CD14-positive monocyte (primary cell): ENCODE data around the gene PUM1. TPM values are rescaled to one million over a fixed set of nuclear protein-coding genes. Genes with fewer than 3 reads are reported as not detected.
"Not testable (repeated sequence)": the region's sequence is repeated elsewhere in the genome, so short reads cannot be mapped to it uniquely, and the experiment has no call there.

ENCODE experiments used
- DNase-seq, 3 donors: peaks; one replicate each; pipeline ENCODE4 v3.0.0-alpha.2; 2011 to 2022
- H2AFZ ChIP-seq: 2 replicates; pipeline ENCODE4 v1.6.0; 2012; ENCODE audit warnings: mild to moderate bottlenecking, low read depth, low read length, inconsistent platforms; ENCODE audit not compliant: insufficient read depth, poor library complexity, severe bottlenecking
- H3K27ac ChIP-seq, 2 donors: 1 replicate in 1 of 2; 2 replicates in 1 of 2; pipeline ENCODE4 v1.5.1; 2012 to 2013; ENCODE audit warnings: low read length in 2 of 2, control low read depth in 1 of 2, inconsistent platforms in 1 of 2, low read depth in 1 of 2, mild to moderate bottlenecking in 1 of 2
- H3K27me3 ChIP-seq, 2 donors: one replicate each; pipeline versions ENCODE4 v1.6.0 to v1.6.1; 2011 to 2013; ENCODE audit warnings: low read length in 2 of 2; ENCODE audit not compliant: control insufficient read depth in 2 of 2, insufficient read depth in 2 of 2
- H3K36me3 ChIP-seq, 2 donors: replicated peaks in 1 of 2; 1 replicate in 1 of 2; 2 replicates in 1 of 2; pipeline versions ENCODE4 v1.5.1 to v1.6.1; 2012 to 2013; ENCODE audit warnings: low read length in 2 of 2, control low read depth in 1 of 2, inconsistent platforms in 1 of 2, mild to moderate bottlenecking in 1 of 2; ENCODE audit not compliant: insufficient read depth in 2 of 2, control insufficient read depth in 1 of 2
- H3K4me1 ChIP-seq, 2 donors: 1 replicate in 1 of 2; 2 replicates in 1 of 2; pipeline versions ENCODE4 v1.5.1 to v1.6.1; 2012 to 2013; ENCODE audit warnings: low read length in 2 of 2, control low read depth in 1 of 2, inconsistent platforms in 1 of 2, mild to moderate bottlenecking in 1 of 2, moderate library complexity in 1 of 2; ENCODE audit not compliant: insufficient read depth in 2 of 2, control insufficient read depth in 1 of 2
- H3K4me2 ChIP-seq: replicated peaks from 2 replicates; pipeline ENCODE3; 2012; ENCODE audit warnings: low read length, moderate library complexity, mild to moderate bottlenecking; ENCODE audit not compliant: poor library complexity, severe bottlenecking; ENCODE audit errors: extremely low read depth
- H3K4me3 ChIP-seq, 3 experiments: fragments of 200-600 bp in 1 of 3; sonication (generic) in 1 of 3; replicated peaks in 1 of 3; 1 replicate in 2 of 3; 2 replicates in 1 of 3; pipeline ENCODE4 v1.5.1; 2011 to 2013; ENCODE audit warnings: low read length in 3 of 3, mild to moderate bottlenecking in 3 of 3, control low read depth in 2 of 3, low read depth in 2 of 3, inconsistent platforms in 1 of 3, moderate library complexity in 1 of 3
- H3K79me2 ChIP-seq: 2 replicates; pipeline ENCODE4 v1.6.0; 2012; ENCODE audit warnings: mild to moderate bottlenecking, control low read depth, inconsistent platforms, low read length, moderate library complexity; ENCODE audit not compliant: insufficient read depth
- H3K9ac ChIP-seq: 2 replicates; pipeline ENCODE4 v1.6.0; 2017; ENCODE audit warnings: low read length, mild to moderate bottlenecking; ENCODE audit not compliant: insufficient read depth, poor library complexity, severe bottlenecking
- H3K9me3 ChIP-seq, 2 donors: replicated peaks in 1 of 2; 1 replicate in 1 of 2; 2 replicates in 1 of 2; pipeline versions ENCODE4 v1.5.1 to v1.6.1; 2012 to 2013; ENCODE audit warnings: low read length in 2 of 2, control low read depth in 1 of 2; ENCODE audit not compliant: control insufficient read depth in 1 of 2, insufficient read depth in 1 of 2
- H4K20me1 ChIP-seq: 2 replicates; pipeline ENCODE4 v1.6.0; 2012; ENCODE audit warnings: mild to moderate bottlenecking, low read length, control low read depth, moderate library complexity; ENCODE audit not compliant: insufficient read depth
- H3K27ac Mint-ChIP-seq, 7 donors: one replicate each; pipeline ENCODE4 v1.8.0; 2020; ENCODE audit warnings: mild to moderate bottlenecking in 7 of 7, mixed read lengths in 7 of 7, moderate library complexity in 6 of 7, inconsistent platforms in 2 of 7
- H3K27me3 Mint-ChIP-seq, 3 donors: one replicate each; pipeline ENCODE4 v1.8.0; 2021 to 2022; ENCODE audit warnings: low read depth in 3 of 3, mild to moderate bottlenecking in 3 of 3, mixed read lengths in 3 of 3, moderate library complexity in 3 of 3, inconsistent platforms in 1 of 3
- H3K36me3 Mint-ChIP-seq, 2 donors: one replicate each; pipeline ENCODE4 v1.8.0; 2020; ENCODE audit warnings: mixed read lengths in 2 of 2, inconsistent platforms in 1 of 2, mild to moderate bottlenecking in 1 of 2
- H3K4me1 Mint-ChIP-seq: one replicate; pipeline ENCODE4 v1.8.0; 2020; ENCODE audit warnings: mild to moderate bottlenecking, mixed read lengths
- H3K4me3 Mint-ChIP-seq, 2 donors: one replicate each; pipeline ENCODE4 v1.8.0; 2020; ENCODE audit warnings: mild to moderate bottlenecking in 2 of 2, mixed read lengths in 2 of 2, moderate library complexity in 1 of 2
- H3K9me3 Mint-ChIP-seq, 7 donors: one replicate each; pipeline ENCODE4 v1.8.0; 2020 to 2022; ENCODE audit warnings: mixed read lengths in 7 of 7, mild to moderate bottlenecking in 6 of 7, moderate library complexity in 6 of 7, inconsistent platforms in 2 of 7
- CTCF ChIP-seq: fragments of 200-600 bp; IDR thresholded peaks from one replicate; pipeline ENCODE4 v1.8.0; 2022; ENCODE audit warnings: antibody characterized with exemption, mild to moderate bottlenecking
- WGBS: methylation state at CpG from one replicate; pipeline ENCODE4 v1.1.5; 2013; ENCODE audit warnings: missing lambda C conversion rate; ENCODE audit not compliant: insufficient coverage; 5-methylcytosine and 5-hydroxymethylcytosine counted together
- intact Hi-C, 2 donors: fragments of 100-400 bp; cut with micrococcal nuclease; formaldehyde crosslinking; loops; one replicate each; pipeline versions ENCODE4 v1.15.0 to v1.15.1; 2023
- polyA plus RNA-seq, 3 donors: library from polyadenylated mRNA; depleted of rRNA in 1 of 3; unstranded in 2 of 3; stranded (reverse) in 1 of 3; fragments of 300-500 nt in 2 of 3; fragments of >200 nt in 1 of 3; fragmentation: Illumina TruSeq in 2 of 3; gene quantifications; 1 replicate in 2 of 3; 2 replicates in 1 of 3; pipeline ENCODE4 v1.2.3, GENCODE V29; 2012 to 2021

PUM1 gene
- polyA plus RNA-seq, 3 donors: 55.0 to 86.1 (median 62.4) TPM

- Histone ChIP-seq H3K4me3 (no peak overlapping the region), H3K36me3 (peaks cover 82 to 95% of the 10 kb centered on the region in 2 donors), H3K9me3 (no peaks in the 10 kb centered on the region), H3K79me2 (peaks cover 10% of the 10 kb centered on the region), H2AFZ (no peak overlapping the region), H3K27me3 (no peaks in the 10 kb centered on the region), H3K27ac (no peak overlapping the region), H3K9ac (no peak overlapping the region), H3K4me2 (no peak overlapping the region), H4K20me1 (peaks cover 77% of the 10 kb centered on the region), H3K4me1 (no peaks in the 10 kb centered on the region)
- Mint-ChIP-seq H3K4me3 (no peak overlapping the region), H3K27me3 (no peaks in the 10 kb centered on the region), H3K9me3 (no peaks in the 10 kb centered on the region), H3K4me1 (no peaks in the 10 kb centered on the region), H3K27ac (no peak overlapping the region), H3K36me3 (peaks cover 82 to 92% of the 10 kb centered on the region in 2 donors)
- no CpG with 5 or more reads among the region's 5 CpGs for WGBS
- no peak for DNase-seq
- intact Hi-C loops: no loop called here
- no peak for TF ChIP-seq CTCF
Measured at GRCh38 chr1:30950053-30950452, 115.5 kb downstream of the PUM1 start.

GRCh38 chr1:30949487-30949838 lies 116.1 kb downstream of the PUM1 start:
- H3K4me3 ChIP-seq, H3K27ac ChIP-seq, intact Hi-C loops, H3K9me3 ChIP-seq, H3K9ac ChIP-seq, H3K4me2 ChIP-seq, H3K27me3 Mint-ChIP-seq, H3K4me1 Mint-ChIP-seq, DNase-seq, H3K4me1 ChIP-seq, H3K9me3 Mint-ChIP-seq, H2AFZ ChIP-seq, H3K4me3 Mint-ChIP-seq, H3K27me3 ChIP-seq, H3K79me2 ChIP-seq: not testable (repeated sequence)
- H4K20me1 ChIP-seq: peaks cover 77% of the 10 kb centered on the region
- peaks cover 83 to 95% of the 10 kb centered on the region in 2 donors for H3K36me3 ChIP-seq
- WGBS: no CpG with 5 or more reads among the region's 1 CpG
- Mint-ChIP-seq H3K27ac (peak overlapping the region in 1 of 7 donors; percentile 85), H3K36me3 (peaks cover 83 to 92% of the 10 kb centered on the region in 2 donors)

- H3K4me1 Mint-ChIP-seq, H3K9ac ChIP-seq: not testable (repeated sequence)
Measured at GRCh38 chr1:30948813-30949486, 116.6 kb downstream of the PUM1 start.

More at GRCh38 chr1:30948813-30949486, 116.6 kb downstream of the PUM1 start:
- H3K27ac Mint-ChIP-seq: peak overlapping the region in 3 of 7 donors; percentile 6 to 47 (median 7)
- H3K9me3 Mint-ChIP-seq, H3K4me2 ChIP-seq, DNase-seq, H3K79me2 ChIP-seq, H3K27me3 Mint-ChIP-seq, H2AFZ ChIP-seq, H3K4me1 ChIP-seq, H3K9me3 ChIP-seq, H3K27ac ChIP-seq, H3K4me3 ChIP-seq, H3K4me3 Mint-ChIP-seq, intact Hi-C loops, H3K27me3 ChIP-seq: not testable (repeated sequence)
- H3K36me3 Mint-ChIP-seq: peaks cover 82 to 92% of the 10 kb centered on the region in 2 donors
- no CpG with 5 or more reads among the region's 5 CpGs for WGBS
- Histone ChIP-seq H4K20me1 (peaks cover 77% of the 10 kb centered on the region), H3K36me3 (peaks cover 83 to 95% of the 10 kb centered on the region in 2 donors)
